ENCODE measurements around the gene CHL1.

GRCh38 chr3:159974-160373 lies 36.6 kb upstream of the CHL1 start:
- TF ChIP-seq CTCF (conservative IDR thresholded peaks at IDR 0.05): no peak
- TF ChIP-seq ZFX (IDR thresholded peaks at IDR 0.05): no peak

Data from C4-2B (cell line).